ENCODE results near the gene ZER1.
"Not testable (repeated sequence)": the region's sequence is repeated elsewhere in the genome, so short reads cannot be mapped to it uniquely, and the experiment has no call there.

ZER1 gene

GRCh38 chr9:128701227-128701854 is 70.4 kb downstream of the ZER1 start:
- H4K8ac ChIP-seq (ENCODE audit: low read depth, low read length), result no peak overlapping the region
- H3K18ac ChIP-seq (ENCODE audit: low read length), result no peak overlapping the region
- no peak overlapping the region for H4K91ac ChIP-seq (ENCODE audit: low read depth, low read length)
- no CpG with 5 or more reads among the region's 10 CpGs for whole genome bisulfite sequencing (ENCODE audit: extremely low coverage, insufficient coverage, insufficient read length)
- no peak overlapping the region for H2BK5ac ChIP-seq (ENCODE audit: low read depth, low read length, poor library complexity)
- H3K4me2 ChIP-seq (ENCODE audit: low read length), result no peak overlapping the region
- no peak overlapping the region for H3K23ac ChIP-seq (ENCODE audit: low read length)
- no peak overlapping the region for H3K14ac ChIP-seq (ENCODE audit: low read length)
- H3K36me3 ChIP-seq (ENCODE audit: control insufficient read depth in 1 of 2, insufficient read depth in 2 of 2, low read length in 2 of 2), result peaks cover 8 to 9% of the 10 kb centered on the region in 2 experiments
- no peak for DNase-seq
- H3K27ac ChIP-seq (ENCODE audit: low read depth, low read length), result no peak overlapping the region
- no peak overlapping the region for H2AFZ ChIP-seq (ENCODE audit: insufficient read depth, low read length, poor library complexity)
- no peak overlapping the region for H3K9ac ChIP-seq (ENCODE audit: low read length)
- no peak overlapping the region for H3K4me3 ChIP-seq (ENCODE audit: low read depth, low read length)
- no peaks in the 10 kb centered on the region for H3K27me3 ChIP-seq (ENCODE audit: insufficient read depth, low read length)
- H4K12ac ChIP-seq (ENCODE audit: low read depth, low read length), result no peak overlapping the region
- peaks cover 9 to 11% of the 10 kb centered on the region in 2 experiments for H3K4me1 ChIP-seq (ENCODE audit: control insufficient read depth in 1 of 2, insufficient read depth in 2 of 2, low read length in 2 of 2)
- no peak overlapping the region for H2BK120ac ChIP-seq (ENCODE audit: insufficient read depth, low read length, poor library complexity)
- peaks cover 3% of the 10 kb centered on the region for H3K9me3 ChIP-seq (ENCODE audit: insufficient read depth, low read depth, low read length)
- H3K79me2 ChIP-seq (ENCODE audit: control insufficient read depth, insufficient read depth, low read length, poor library complexity), result peaks cover 4% of the 10 kb centered on the region
- peaks cover 5% of the 10 kb centered on the region for H3K79me1 ChIP-seq (ENCODE audit: low read length)
- H3K4ac ChIP-seq (ENCODE audit: low read depth, low read length), result no peak overlapping the region
- no peak overlapping the region for H2AK5ac ChIP-seq (ENCODE audit: low read length)
- no peak overlapping the region for H2BK12ac ChIP-seq (ENCODE audit: low read length)

- H3K18ac ChIP-seq (ENCODE audit: low read length); H4K91ac ChIP-seq (ENCODE audit: low read depth, low read length); H3K27me3 ChIP-seq (ENCODE audit: insufficient read depth, low read length); H2AK5ac ChIP-seq (ENCODE audit: low read length); H3K14ac ChIP-seq (ENCODE audit: low read length); H3K9ac ChIP-seq (ENCODE audit: low read length); H3K79me1 ChIP-seq (ENCODE audit: low read length); H2BK5ac ChIP-seq (ENCODE audit: low read depth, low read length, poor library complexity); H3K9me3 ChIP-seq (ENCODE audit: insufficient read depth, low read depth, low read length); H4K12ac ChIP-seq (ENCODE audit: low read depth, low read length); H3K4me3 ChIP-seq (ENCODE audit: low read depth, low read length); DNase-seq; H2BK12ac ChIP-seq (ENCODE audit: low read length); H3K36me3 ChIP-seq (ENCODE audit: control insufficient read depth in 1 of 2, insufficient read depth in 2 of 2, low read length in 2 of 2); H3K4ac ChIP-seq (ENCODE audit: low read depth, low read length); H3K23ac ChIP-seq (ENCODE audit: low read length); H2AFZ ChIP-seq (ENCODE audit: insufficient read depth, low read length, poor library complexity); H3K4me2 ChIP-seq (ENCODE audit: low read length); H2BK120ac ChIP-seq (ENCODE audit: insufficient read depth, low read length, poor library complexity); H3K79me2 ChIP-seq (ENCODE audit: control insufficient read depth, insufficient read depth, low read length, poor library complexity); H4K8ac ChIP-seq (ENCODE audit: low read depth, low read length); H3K27ac ChIP-seq (ENCODE audit: low read depth, low read length): not testable (repeated sequence)
- WGBS (ENCODE audit: extremely low coverage, insufficient coverage, insufficient read length), result no CpG with 5 or more reads among the region's 30 CpGs
- H3K4me1 ChIP-seq (ENCODE audit: control insufficient read depth in 1 of 2, insufficient read depth in 2 of 2, low read length in 2 of 2), result peaks cover 9 to 11% of the 10 kb centered on the region in 2 experiments
Observed at GRCh38 chr9:128699096-128699795, 72.5 kb downstream of the ZER1 start.

- Histone ChIP-seq H3K27me3 (ENCODE audit: insufficient read depth, low read length) (no peaks in the 10 kb centered on the region), H3K79me1 (ENCODE audit: low read length) (no peaks in the 10 kb centered on the region), H3K4me2 (ENCODE audit: low read length) (no peak overlapping the region), H2AFZ (ENCODE audit: insufficient read depth, low read length, poor library complexity) (no peak overlapping the region), H3K4me1 (ENCODE audit: control insufficient read depth in 1 of 2, insufficient read depth in 2 of 2, low read length in 2 of 2) (peaks cover 4 to 5% of the 10 kb centered on the region in 2 experiments), H2BK120ac (ENCODE audit: insufficient read depth, low read length, poor library complexity) (no peak overlapping the region), H3K14ac (ENCODE audit: low read length) (no peak overlapping the region), H3K79me2 (ENCODE audit: control insufficient read depth, insufficient read depth, low read length, poor library complexity) (no peaks in the 10 kb centered on the region), H3K4ac (ENCODE audit: low read depth, low read length) (no peak overlapping the region), H3K9ac (ENCODE audit: low read length) (no peak overlapping the region), H3K4me3 (ENCODE audit: low read depth, low read length) (no peak overlapping the region), H4K91ac (ENCODE audit: low read depth, low read length) (no peak overlapping the region), H2BK12ac (ENCODE audit: low read length) (no peak overlapping the region), H3K36me3 (ENCODE audit: control insufficient read depth in 1 of 2, insufficient read depth in 2 of 2, low read length in 2 of 2) (peaks cover 3 to 19% of the 10 kb centered on the region in 2 experiments), H4K8ac (ENCODE audit: low read depth, low read length) (no peak overlapping the region), H3K23ac (ENCODE audit: low read length) (no peak overlapping the region), H4K12ac (ENCODE audit: low read depth, low read length) (no peak overlapping the region), H3K27ac (ENCODE audit: low read depth, low read length) (no peak overlapping the region), H2BK5ac (ENCODE audit: low read depth, low read length, poor library complexity) (no peak overlapping the region), H3K9me3 (ENCODE audit: insufficient read depth, low read depth, low read length) (no peaks in the 10 kb centered on the region), H3K18ac (ENCODE audit: low read length) (no peak overlapping the region), H2AK5ac (ENCODE audit: low read length) (no peak overlapping the region)
- DNase-seq, result no peak
- no CpG with 5 or more reads among the region's 8 CpGs for WGBS (ENCODE audit: extremely low coverage, insufficient coverage, insufficient read length)
Observed at GRCh38 chr9:128696923-128697707, 74.6 kb downstream of the ZER1 start.

GRCh38 chr9:128694344-128694743 is 77.4 kb downstream of the ZER1 start:
- Histone ChIP-seq H4K91ac (ENCODE audit: low read depth, low read length) (no peak overlapping the region), H3K4me1 (ENCODE audit: control insufficient read depth in 1 of 2, insufficient read depth in 2 of 2, low read length in 2 of 2) (no peaks in the 10 kb centered on the region), H2BK12ac (ENCODE audit: low read length) (no peak overlapping the region), H3K14ac (ENCODE audit: low read length) (no peak overlapping the region), H4K12ac (ENCODE audit: low read depth, low read length) (no peak overlapping the region), H3K4me2 (ENCODE audit: low read length) (no peak overlapping the region), H2AFZ (ENCODE audit: insufficient read depth, low read length, poor library complexity) (no peak overlapping the region), H3K36me3 (ENCODE audit: control insufficient read depth in 1 of 2, insufficient read depth in 2 of 2, low read length in 2 of 2) (peaks cover 7 to 25% of the 10 kb centered on the region in 2 experiments), H3K79me1 (ENCODE audit: low read length) (peaks cover 7% of the 10 kb centered on the region), H3K4ac (ENCODE audit: low read depth, low read length) (no peak overlapping the region), H3K23ac (ENCODE audit: low read length) (no peak overlapping the region), H3K27ac (ENCODE audit: low read depth, low read length) (no peak overlapping the region), H3K27me3 (ENCODE audit: insufficient read depth, low read length) (no peaks in the 10 kb centered on the region), H3K9me3 (ENCODE audit: insufficient read depth, low read depth, low read length) (no peaks in the 10 kb centered on the region), H3K4me3 (ENCODE audit: low read depth, low read length) (no peak overlapping the region), H3K9ac (ENCODE audit: low read length) (no peak overlapping the region), H2AK5ac (ENCODE audit: low read length) (no peak overlapping the region), H2BK5ac (ENCODE audit: low read depth, low read length, poor library complexity) (no peak overlapping the region), H3K18ac (ENCODE audit: low read length) (no peak overlapping the region), H4K8ac (ENCODE audit: low read depth, low read length) (no peak overlapping the region), H2BK120ac (ENCODE audit: insufficient read depth, low read length, poor library complexity) (no peak overlapping the region), H3K79me2 (ENCODE audit: control insufficient read depth, insufficient read depth, low read length, poor library complexity) (peaks cover 9% of the 10 kb centered on the region)
- DNase-seq, result no peak
- WGBS (ENCODE audit: extremely low coverage, insufficient coverage, insufficient read length), result no CpG with 5 or more reads among the region's 6 CpGs

Measured in trophoblast cell (in vitro differentiated cells and primary cell).